Caco-2 (cell line): ENCODE data around the gene BMP7. TPM values are rescaled to one million over a fixed set of nuclear protein-coding genes. Genes with fewer than 3 reads are reported as not detected.

Source experiments
- BruUV-seq: library from RNA; stranded (reverse); fragments of 400-500 nt; replicated peaks from 2 replicates; lab custom pipeline; 2021; lab: Mats Ljungman, UMichigan
- CTCF ChIA-PET: fragments of 300-600 bp; sonication (Branson Sonifier 250); formaldehyde crosslinking; loops from one replicate; lab custom pipeline; 2022; ENCODE audit warnings: antibody characterized with exemption; lab: Charles Lee
- POLR2A ChIA-PET: fragments of 300-600 bp; sonication (Branson Sonifier 250); formaldehyde crosslinking; loops from one replicate; lab custom pipeline; 2022; ENCODE audit warnings: antibody characterized with exemption; lab: Charles Lee
- DNase-seq, 2 experiments: peaks; one replicate each; pipeline versions ENCODE4 v3.0.0 to v3.0.0-alpha.2; 2020 to 2022
- H3K27me3 ChIP-seq: replicated peaks from 2 replicates; pipeline ENCODE4 v1.6.0; 2011; ENCODE audit warnings: low read length; ENCODE audit not compliant: control insufficient read depth, insufficient read depth
- H3K36me3 ChIP-seq: 2 replicates; pipeline ENCODE4 v1.5.1; 2011; ENCODE audit warnings: low read length; ENCODE audit not compliant: control insufficient read depth, insufficient read depth
- H3K4me1 ChIP-seq: fragments of 250-450 bp; sonication (Bioruptor Pico); 2 replicates; pipeline ENCODE4 v1.5.1; 2020; ENCODE audit warnings: mild to moderate bottlenecking
- H3K4me3 ChIP-seq: 2 replicates; pipeline ENCODE4 v1.5.1; 2011; ENCODE audit warnings: low read depth, mild to moderate bottlenecking, control low read depth, low read length
- H3K9me3 ChIP-seq: fragments of 250-450 bp; sonication (Bioruptor Pico); 2 replicates; pipeline ENCODE4 v1.5.1; 2020; ENCODE audit warnings: mild to moderate bottlenecking, moderate library complexity
- H3K27ac Mint-ChIP-seq: one replicate; pipeline ENCODE4 v1.8.0; 2022; ENCODE audit warnings: mixed read lengths; ENCODE audit not compliant: unreplicated experiment
- H3K27me3 Mint-ChIP-seq: one replicate; pipeline ENCODE4 v1.8.0; 2022; ENCODE audit warnings: mixed read lengths; ENCODE audit not compliant: insufficient read depth, unreplicated experiment
- H3K36me3 Mint-ChIP-seq: one replicate; pipeline ENCODE4 v1.8.0; 2022; ENCODE audit warnings: mild to moderate bottlenecking, mixed read lengths; ENCODE audit not compliant: insufficient read depth, unreplicated experiment
- H3K4me1 Mint-ChIP-seq: one replicate; pipeline ENCODE4 v1.8.0; 2022; ENCODE audit warnings: low read depth, mixed read lengths; ENCODE audit not compliant: unreplicated experiment
- H3K4me3 Mint-ChIP-seq: one replicate; pipeline ENCODE4 v1.8.0; 2022; ENCODE audit warnings: mild to moderate bottlenecking, moderate library complexity, mixed read lengths; ENCODE audit not compliant: unreplicated experiment
- H3K9me3 Mint-ChIP-seq: one replicate; pipeline ENCODE4 v1.8.0; 2022; ENCODE audit warnings: mixed read lengths; ENCODE audit not compliant: unreplicated experiment
- intact Hi-C: fragments of 100-400 bp; cut with micrococcal nuclease; formaldehyde crosslinking; loops from one replicate; pipeline ENCODE4 v1.10.0; 2022; ENCODE audit not compliant: unreplicated experiment
- total RNA-seq: library from RNA; stranded (reverse); gene quantifications from 2 replicates; pipeline ENCODE4 v1.2.3, GENCODE V29; 2022
- TF ChIP-seq, protein P1 (sequence below), 2 experiments: fragments of 200-600 bp in 1 of 2; IDR thresholded peaks; 1 replicate in 1 of 2; 2 replicates in 1 of 2; pipeline versions ENCODE4 v1.5.1 to v1.8.0; 2011 to 2022; ENCODE audit warnings: antibody characterized with exemption in 1 of 2, control low read depth in 1 of 2, inconsistent platforms in 1 of 2, low read depth in 1 of 2, low read length in 1 of 2, mild to moderate bottlenecking in 1 of 2, moderate library complexity in 1 of 2; ENCODE audit not compliant: insufficient read depth in 1 of 2, severe bottlenecking in 1 of 2, unreplicated experiment in 1 of 2

BMP7 gene
- total RNA-seq, 1 experiment from 2014 or later = 317 TPM

DNA sequence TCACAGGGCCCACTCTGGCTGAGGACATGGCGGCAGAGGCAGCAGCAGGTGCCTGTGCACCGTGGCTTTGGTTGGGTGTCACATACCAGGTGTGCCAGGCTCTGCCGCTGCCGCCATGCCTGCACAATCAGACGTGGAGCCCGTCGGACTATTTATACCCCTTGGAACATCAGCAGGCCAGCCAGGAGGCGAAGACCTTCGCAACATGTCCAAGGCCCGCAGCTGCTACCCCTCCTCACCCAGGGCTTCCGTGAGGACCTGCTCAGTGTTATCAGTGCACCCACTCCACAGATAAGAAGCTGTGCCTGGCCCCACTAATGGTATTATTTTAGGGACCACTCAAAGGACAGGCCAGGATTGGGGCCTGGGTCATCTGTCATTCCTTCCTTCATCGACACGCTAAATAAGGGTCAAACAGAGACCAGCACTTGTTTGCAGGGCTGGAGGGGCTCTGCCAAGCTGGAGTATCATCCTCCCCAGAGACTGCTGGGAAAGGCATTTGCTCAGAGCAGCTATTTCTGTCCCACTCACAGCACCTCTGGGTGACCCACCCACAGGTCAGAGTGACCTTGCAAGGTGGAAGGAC, 109.2 kb downstream of the BMP7 start:
- intact Hi-C loops = no loop called here
- Mint-ChIP-seq H3K27me3 (no peaks in the 10 kb centered on the region), H3K27ac (no peak overlapping the region), H3K9me3 (no peaks in the 10 kb centered on the region), H3K4me3 (no peak overlapping the region), H3K4me1 (no peaks in the 10 kb centered on the region), H3K36me3 (no peaks in the 10 kb centered on the region)
- Histone ChIP-seq H3K4me3 (no peak overlapping the region), H3K27me3 (no peaks in the 10 kb centered on the region), H3K36me3 (no peaks in the 10 kb centered on the region), H3K9me3 (no peaks in the 10 kb centered on the region), H3K4me1 (no peaks in the 10 kb centered on the region)
- DNase-seq = no peak
- TF ChIP-seq, protein P1, sequence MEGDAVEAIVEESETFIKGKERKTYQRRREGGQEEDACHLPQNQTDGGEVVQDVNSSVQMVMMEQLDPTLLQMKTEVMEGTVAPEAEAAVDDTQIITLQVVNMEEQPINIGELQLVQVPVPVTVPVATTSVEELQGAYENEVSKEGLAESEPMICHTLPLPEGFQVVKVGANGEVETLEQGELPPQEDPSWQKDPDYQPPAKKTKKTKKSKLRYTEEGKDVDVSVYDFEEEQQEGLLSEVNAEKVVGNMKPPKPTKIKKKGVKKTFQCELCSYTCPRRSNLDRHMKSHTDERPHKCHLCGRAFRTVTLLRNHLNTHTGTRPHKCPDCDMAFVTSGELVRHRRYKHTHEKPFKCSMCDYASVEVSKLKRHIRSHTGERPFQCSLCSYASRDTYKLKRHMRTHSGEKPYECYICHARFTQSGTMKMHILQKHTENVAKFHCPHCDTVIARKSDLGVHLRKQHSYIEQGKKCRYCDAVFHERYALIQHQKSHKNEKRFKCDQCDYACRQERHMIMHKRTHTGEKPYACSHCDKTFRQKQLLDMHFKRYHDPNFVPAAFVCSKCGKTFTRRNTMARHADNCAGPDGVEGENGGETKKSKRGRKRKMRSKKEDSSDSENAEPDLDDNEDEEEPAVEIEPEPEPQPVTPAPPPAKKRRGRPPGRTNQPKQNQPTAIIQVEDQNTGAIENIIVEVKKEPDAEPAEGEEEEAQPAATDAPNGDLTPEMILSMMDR (IDR thresholded peaks at IDR 0.05; ENCODE audit: insufficient read depth in 1 of 2, low read depth in 1 of 2, low read length in 1 of 2, severe bottlenecking in 1 of 2, unreplicated experiment in 1 of 2) = no peak
- BruUV-seq = no TSS peak
- CTCF ChIA-PET = interaction anchor here (0.6 kb wide), 1 partner anchor 45 kb away, joined by 3 read pairs; no protein-coding TSS in a partner anchor
- POLR2A ChIA-PET = no interaction called here

DNA sequence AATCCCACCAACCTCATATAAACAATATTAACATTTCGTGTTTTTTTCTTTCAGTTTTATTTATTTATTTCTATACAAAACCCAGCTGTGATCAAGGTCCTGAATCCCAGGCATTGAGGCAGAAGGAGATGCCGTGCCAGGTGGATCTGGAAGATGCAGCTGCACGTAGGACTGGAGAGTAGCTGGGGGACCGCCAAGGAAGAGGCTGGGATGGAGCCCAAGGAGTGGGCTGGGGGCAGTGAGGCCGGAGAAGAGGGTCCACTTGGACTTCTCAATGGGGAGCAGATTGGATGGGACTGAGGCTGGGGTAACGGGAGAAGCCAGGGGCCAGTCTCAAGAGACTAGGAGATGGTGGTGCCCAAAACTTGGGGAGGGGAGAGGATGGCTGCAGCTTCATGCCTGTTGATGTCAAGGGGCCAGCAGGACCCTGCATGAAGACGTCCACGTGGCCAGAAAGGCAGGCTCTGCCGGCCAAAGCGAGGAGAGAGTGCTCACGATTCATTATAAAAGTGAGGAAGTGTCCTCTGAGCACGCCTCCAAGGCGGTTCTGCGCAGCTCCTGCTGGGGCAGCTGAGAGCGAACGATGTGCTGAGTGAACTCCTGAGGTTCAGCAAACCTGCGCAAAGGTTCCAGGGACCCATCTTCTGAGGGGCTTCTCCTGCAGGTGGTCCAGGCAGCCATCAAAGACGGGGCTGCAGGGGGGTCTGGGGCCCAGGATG, 110.3 kb downstream of the BMP7 start:
- Histone ChIP-seq H3K9me3 (peaks cover 5% of the 10 kb centered on the region; the same call in 1 of the 2 replicates), H3K4me1 (no peaks in the 10 kb centered on the region), H3K36me3 (no peaks in the 10 kb centered on the region), H3K4me3 (no peak overlapping the region), H3K27me3 (no peaks in the 10 kb centered on the region)
- Mint-ChIP-seq H3K27me3 (peaks cover 3% of the 10 kb centered on the region), H3K27ac (no peak overlapping the region), H3K4me1 (no peaks in the 10 kb centered on the region), H3K36me3 (no peaks in the 10 kb centered on the region), H3K4me3 (no peak overlapping the region), H3K9me3 (peaks cover 4% of the 10 kb centered on the region)
- no TSS peak for BruUV-seq
- TF ChIP-seq, protein P1 (IDR thresholded peaks at IDR 0.05; ENCODE audit: insufficient read depth in 1 of 2, low read depth in 1 of 2, low read length in 1 of 2, severe bottlenecking in 1 of 2, unreplicated experiment in 1 of 2) = no peak
- intact Hi-C loops = no loop called here
- no peak for DNase-seq
- POLR2A ChIA-PET = no interaction called here
- CTCF ChIA-PET = no interaction called here

DNA sequence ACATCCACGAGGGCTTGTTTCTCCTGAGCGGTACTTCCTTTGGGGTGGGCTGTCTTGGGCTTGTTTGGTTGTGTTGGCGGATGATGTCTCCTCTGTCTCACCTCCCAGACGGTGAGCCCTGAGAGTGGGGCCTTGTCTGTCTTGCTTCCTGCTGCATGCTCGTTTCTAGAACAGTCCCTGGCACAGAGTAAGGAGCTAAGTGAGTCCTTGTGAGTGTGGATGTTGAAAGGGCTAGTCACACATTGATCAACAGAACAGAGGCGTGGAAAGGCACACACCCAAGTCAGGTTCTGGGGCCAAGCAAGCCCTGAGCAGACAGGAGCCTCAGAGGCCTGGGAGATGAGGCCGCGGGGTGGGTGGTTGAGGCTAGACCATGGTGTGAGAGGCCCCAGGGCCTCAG, 111.0 kb downstream of the BMP7 start:
- BruUV-seq = no TSS peak
- Histone ChIP-seq H3K4me3 (no peak overlapping the region), H3K9me3 (peaks cover 6% of the 10 kb centered on the region; the same call in 1 of the 2 replicates), H3K4me1 (no peaks in the 10 kb centered on the region), H3K27me3 (no peaks in the 10 kb centered on the region), H3K36me3 (no peaks in the 10 kb centered on the region)
- CTCF ChIA-PET = no interaction called here
- intact Hi-C loops = no loop called here
- no peak overlapping the region for H3K4me3 Mint-ChIP-seq
- no peaks in the 10 kb centered on the region for H3K36me3 Mint-ChIP-seq
- H3K9me3 Mint-ChIP-seq = peaks cover 7% of the 10 kb centered on the region
- peaks cover 5% of the 10 kb centered on the region for H3K27me3 Mint-ChIP-seq
- H3K27ac Mint-ChIP-seq = no peak overlapping the region
- no peaks in the 10 kb centered on the region for H3K4me1 Mint-ChIP-seq
- POLR2A ChIA-PET = no interaction called here
- TF ChIP-seq, protein P1 (IDR thresholded peaks at IDR 0.05; ENCODE audit: insufficient read depth in 1 of 2, low read depth in 1 of 2, low read length in 1 of 2, severe bottlenecking in 1 of 2, unreplicated experiment in 1 of 2) = no peak
- DNase-seq = no peak
